Activated gamma-delta T cell treated with anti-CD3 and anti-CD28 coated beads, Interleukin-2, amount 50 U/mL, for 16 hours (primary cell): ENCODE data around the gene TMEM60.
"Not testable (repeated sequence)": the region's sequence is repeated elsewhere in the genome, so short reads cannot be mapped to it uniquely, and the experiment has no call there.

Experiments
- DNase-seq: peaks from one replicate; pipeline ENCODE4 v3.0.0-alpha.2; 2020; ENCODE audit warnings: low read depth

TMEM60 gene

GRCh38 chr7:77811516-77812289 is 13.5 kb upstream of the TMEM60 start:
- DNase-seq: no peak

DNA sequence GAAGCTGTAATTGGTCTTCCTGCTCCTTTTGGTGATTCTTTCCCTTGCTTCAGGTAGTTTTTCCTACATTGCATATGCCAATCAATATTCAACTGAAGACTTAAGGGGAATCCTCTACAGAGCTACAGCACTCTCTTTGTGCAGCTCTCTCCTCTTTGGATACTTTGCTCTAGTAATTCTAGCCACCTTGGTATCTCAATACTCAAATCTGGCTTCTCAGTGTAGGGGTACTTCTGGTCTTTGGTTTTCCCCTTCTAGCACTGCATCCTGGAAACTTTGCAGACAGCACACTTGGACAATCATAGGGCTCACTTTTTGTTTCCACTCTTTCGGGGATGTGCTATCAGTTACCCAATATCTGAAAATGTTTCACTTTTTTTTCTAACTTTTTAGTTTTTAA is 10.3 kb upstream of the TMEM60 start:
- no peak for DNase-seq

DNA sequence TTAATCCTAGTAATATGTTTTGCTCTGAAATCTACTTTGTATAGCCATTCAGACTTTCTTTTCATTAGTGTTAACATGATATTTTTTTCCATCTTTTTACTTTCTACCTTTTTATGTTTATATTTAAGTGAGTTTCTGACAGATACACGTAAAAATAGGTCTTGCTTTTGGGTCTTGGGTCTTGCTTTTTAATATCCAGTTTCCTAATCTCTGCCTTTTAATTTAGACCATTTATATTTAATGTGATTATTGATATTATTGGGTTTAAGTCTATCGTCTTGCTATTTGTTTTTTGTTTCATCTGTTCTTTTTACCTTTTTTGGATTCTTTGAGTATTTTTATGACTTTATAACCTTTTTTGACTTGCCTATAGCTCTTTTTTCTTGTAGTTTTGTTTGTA is 8.2 kb upstream of the TMEM60 start:
- DNase-seq: no peak

DNA sequence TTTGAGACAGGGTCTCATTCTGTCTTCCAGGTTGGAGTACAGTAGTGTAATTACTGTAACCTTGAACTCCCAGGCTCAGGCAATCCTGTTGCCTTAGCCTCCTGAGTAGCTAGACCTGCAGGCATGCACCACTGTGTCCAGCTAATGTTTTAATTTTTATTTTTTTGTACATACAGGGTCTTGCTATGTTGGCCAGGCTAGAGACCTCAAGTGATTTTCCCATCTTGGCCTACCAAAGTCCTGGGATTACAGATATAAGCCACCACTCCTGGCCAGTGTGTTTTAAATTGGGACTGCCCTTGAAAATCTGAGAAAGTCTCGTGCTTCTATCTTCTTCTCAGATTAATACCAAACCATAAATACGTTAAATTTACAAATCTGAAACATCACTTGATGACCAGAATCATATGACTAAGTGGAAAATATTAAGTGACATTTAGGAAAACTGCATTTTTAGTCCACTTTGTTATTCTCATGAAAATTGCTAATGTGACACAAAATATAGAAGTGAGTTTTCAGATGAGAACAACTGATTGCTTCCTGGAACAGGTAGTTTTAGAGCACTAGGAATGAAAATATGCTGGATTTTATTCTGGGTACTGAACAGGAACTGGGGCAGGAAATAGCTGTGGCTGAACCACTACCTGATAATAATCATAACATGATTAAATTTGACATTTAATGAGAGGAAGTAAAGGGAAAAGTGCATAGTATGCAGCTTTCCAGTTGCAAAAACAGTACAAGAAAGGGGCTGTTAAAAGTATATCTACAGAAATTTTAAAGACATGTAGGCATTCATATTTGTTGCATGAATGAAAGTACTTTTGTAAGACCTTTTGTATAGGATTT is 4.5 kb upstream of the TMEM60 start:
- no peak for DNase-seq

GRCh38 chr7:77800730-77801129 is 2.5 kb upstream of the TMEM60 start:
- no peak for DNase-seq

- DNase-seq: no peak
Measured at GRCh38 chr7:77800158-77800557, 1.9 kb upstream of the TMEM60 start.

DNA sequence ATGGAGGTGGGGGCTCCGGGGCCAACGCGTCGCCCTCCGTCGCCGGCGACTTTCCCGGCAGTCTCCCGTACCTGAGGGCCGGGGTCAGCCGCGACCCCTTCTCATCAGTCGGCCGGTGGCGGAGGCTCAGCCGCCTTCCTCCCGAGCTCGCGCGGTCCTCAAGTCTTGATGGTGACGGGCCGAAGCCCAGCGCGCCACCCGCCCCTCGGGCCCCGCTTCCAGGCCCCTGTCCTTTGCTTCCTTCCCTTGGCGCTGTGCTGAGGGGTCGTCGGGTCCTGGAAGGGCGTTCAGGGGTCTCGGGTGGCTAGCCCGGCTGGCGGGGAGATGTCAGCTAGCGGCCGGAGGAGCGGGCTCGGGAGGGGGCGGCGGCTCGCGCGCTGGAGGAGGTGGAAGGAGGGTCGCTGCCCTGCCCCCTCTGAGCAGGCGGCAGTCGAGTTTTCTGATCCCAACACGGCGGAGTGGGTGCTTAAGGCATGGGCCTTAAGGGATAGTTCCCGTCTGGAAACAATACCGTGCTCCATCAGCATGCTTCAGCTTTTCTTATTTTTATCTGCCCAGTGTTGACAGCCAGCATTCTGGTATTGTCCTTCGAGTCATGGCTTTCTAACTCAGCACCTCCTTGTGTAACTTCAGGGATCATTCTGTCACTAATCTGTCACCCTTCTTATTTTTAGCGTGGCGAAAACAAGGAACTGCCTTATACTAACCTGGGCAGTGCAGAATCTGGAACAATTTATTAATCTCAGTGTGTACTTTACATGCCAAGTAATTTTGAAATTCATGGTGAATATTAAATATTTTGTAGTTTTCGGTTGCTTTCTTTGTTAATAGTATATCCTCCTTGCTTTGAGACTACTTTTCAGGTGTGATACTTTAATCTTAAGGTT is 1.1 kb upstream of the TMEM60 start:
- DNase-seq: no peak

DNA sequence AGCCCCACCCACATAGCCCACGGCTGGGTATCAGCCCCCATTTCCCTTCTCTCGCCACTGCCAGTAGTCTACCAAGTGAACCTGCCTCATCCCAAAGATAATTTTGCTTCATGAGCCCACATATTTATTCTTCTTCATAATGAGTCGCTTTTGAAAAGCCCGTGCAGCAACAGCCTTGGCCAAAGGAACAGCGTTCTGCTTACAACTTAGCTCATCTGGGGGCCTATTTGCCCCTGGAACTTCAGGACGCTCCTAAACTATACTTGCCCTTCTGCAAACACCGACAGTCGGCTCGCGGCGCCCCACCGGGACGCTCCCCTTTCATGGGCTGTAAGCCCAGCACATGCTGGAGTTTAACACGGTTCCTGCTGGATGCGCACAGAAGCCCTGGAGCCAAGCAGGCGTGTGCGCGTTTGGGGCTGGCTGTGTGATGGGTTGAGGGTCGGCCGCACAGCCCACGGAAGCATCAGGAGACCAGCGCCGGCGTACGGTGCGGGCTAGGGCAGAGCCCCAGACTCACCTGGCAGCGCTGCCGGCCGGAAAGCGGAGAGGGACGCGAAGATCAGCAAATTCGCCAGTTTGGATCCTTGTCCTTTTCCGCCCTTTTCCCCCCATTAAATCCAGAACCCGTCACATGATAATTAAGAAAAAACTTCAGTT is 370 bp downstream of the TMEM60 start:
- DNase-seq: no peak

DNA sequence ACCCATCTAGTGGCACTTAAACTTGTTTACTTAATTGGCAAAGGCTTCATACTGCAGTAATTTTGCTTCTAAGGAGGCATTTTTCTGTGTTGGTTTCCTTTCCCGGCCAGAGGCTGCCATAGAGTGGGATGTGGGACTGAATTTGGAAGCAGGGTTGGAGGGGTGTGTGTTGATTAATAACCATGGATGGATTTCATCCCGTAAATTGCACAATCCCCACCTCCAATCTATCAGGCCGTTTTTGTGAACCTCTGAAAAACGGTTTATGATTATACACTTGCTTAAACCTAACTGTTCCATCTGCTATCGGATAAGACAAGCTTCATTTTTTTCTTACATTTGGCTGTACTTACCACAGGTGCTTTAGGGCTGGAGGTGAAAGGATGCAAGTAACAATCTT is 1.3 kb downstream of the TMEM60 start:
- DNase-seq: no peak

GRCh38 chr7:77796109-77796508 is 2.1 kb downstream of the TMEM60 start:
- no peak for DNase-seq

DNA sequence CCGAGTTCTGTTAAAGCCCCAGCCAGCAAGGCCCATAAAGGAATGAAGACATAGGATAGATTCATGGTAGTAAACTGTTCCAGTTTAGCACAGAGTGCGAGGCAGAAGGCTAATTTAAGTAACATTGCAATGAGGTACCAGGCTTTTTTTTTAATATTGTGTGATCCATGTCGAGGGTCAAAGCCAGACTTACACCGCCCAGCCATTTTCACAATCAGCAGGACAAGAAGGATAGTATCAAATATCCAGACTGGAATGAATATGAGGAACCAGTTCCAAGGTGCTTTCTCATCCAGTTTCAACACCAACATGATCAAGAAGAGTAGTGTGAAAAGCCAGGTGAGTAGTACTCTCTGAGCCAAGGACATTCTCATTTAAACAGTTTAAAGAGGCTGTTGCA is 4.2 kb downstream of the TMEM60 start:
- DNase-seq: no peak

DNA sequence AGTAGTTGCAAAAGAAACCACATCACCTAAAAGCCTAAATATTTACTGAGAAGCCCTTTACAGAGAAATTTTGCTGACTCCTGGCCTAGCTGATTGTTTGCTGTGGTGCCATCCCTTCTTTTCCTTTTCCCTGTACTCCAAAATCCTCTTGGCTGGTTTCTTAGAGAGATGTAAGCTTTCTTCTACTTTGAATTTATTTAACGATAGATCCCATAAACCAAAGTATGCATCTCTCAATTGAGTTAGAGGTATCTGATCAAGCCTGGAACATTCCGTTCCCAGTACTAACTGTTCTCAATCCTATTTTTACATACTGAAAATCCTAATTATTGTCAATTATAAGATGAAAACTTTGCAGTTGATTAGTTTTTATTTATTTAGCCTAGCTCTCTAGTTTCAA is 6.3 kb downstream of the TMEM60 start:
- DNase-seq: no peak

GRCh38 chr7:77791336-77791735 is 6.9 kb downstream of the TMEM60 start:
- no peak for DNase-seq

GRCh38 chr7:77788327-77788902 is 9.8 kb downstream of the TMEM60 start:
- DNase-seq: no peak

- DNase-seq: no peak
Measured at GRCh38 chr7:77786741-77787140, 11.5 kb downstream of the TMEM60 start.

GRCh38 chr7:77786018-77786417 is 12.2 kb downstream of the TMEM60 start:
- DNase-seq: no peak

- not testable (repeated sequence) for DNase-seq
Measured at GRCh38 chr7:77784426-77784825, 13.8 kb downstream of the TMEM60 start.

- DNase-seq: no peak
Measured at GRCh38 chr7:77783545-77783944, 14.7 kb downstream of the TMEM60 start.

GRCh38 chr7:77783111-77783510 is 15.1 kb downstream of the TMEM60 start:
- DNase-seq: no peak

GRCh38 chr7:77782383-77782782 is 15.9 kb downstream of the TMEM60 start:
- no peak for DNase-seq

- DNase-seq: no peak
Measured at GRCh38 chr7:77778535-77778934, 19.7 kb downstream of the TMEM60 start.

DNA sequence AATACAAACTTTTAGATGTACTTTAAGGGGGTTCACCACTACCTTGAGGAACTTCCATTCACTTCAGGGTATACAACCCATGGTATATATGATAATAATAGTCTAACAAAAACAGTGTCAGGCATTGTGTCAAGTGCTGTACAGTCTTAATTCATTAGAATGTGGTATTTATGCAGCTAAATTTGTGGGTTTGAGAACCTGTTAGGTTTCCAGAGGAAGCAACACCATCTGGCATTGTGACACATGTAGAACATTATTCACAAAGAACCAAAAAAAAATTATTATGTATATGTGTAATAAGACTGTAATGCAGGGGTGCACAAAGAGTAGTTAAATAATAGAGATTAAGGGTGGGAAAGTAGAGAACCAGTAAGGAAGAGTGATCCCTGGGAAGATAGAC is 26.3 kb downstream of the TMEM60 start:
- no peak for DNase-seq
